Daoy (cell line): ENCODE measurements around the gene TATDN2. TPM values are rescaled to one million over a fixed set of nuclear protein-coding genes. Genes with fewer than 3 reads are reported as not detected.

Source experiments
- DNase-seq: peaks from one replicate; pipeline ENCODE4 v3.0.0-alpha.2; 2015; ENCODE audit warnings: low read depth
- total RNA-seq: library from RNA; depleted of rRNA; stranded (reverse); fragments of >200 nt; shearing (Covaris generic); gene quantifications from 2 replicates; pipeline ENCODE4 v1.2.3, GENCODE V29; 2014; rRNA removed

The TATDN2 gene
- 5.0 and 5.9 TPM in 2 replicates for total RNA-seq

- DNase-seq: peak; percentile 96
These were observed at the start of gene TATDN2 for GRCh38 chr3:10248184-10248983. TATDN2 (plus strand) TSS chr3:10248459; CDS start chr3:10249201, 742 bp downstream.

GRCh38 chr3:10198761-10199649, 49.3 kb upstream of the TATDN2 start:
- peak; percentile 85 for DNase-seq

DNA sequence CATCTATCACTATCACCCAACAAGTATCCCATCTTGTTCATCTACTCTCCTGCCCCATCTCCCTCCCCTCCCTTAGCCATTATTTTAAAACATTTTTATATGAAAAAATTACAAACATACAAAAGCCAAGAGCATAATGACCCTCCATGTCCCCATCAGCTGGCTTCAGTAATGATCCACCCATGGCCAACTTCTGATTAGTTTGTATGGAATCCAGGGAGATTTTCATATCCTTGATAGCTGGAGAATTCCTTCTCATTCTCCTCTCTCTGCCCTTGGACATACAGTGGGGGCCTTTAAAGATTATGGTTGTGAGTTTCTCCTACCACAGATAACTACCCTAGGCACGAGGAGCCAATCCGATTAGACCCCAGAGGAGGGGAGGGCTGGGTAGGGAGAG, 43.3 kb upstream of the TATDN2 start:
- no peak for DNase-seq

- DNase-seq: peak; percentile 92
These were observed 42.7 kb upstream of the TATDN2 start for GRCh38 chr3:10205451-10206165.

GRCh38 chr3:10206166-10206511, 42.1 kb upstream of the TATDN2 start:
- peak; percentile 52 for DNase-seq

- no peak for DNase-seq
These were observed 35.0 kb upstream of the TATDN2 start for GRCh38 chr3:10213156-10213792.

DNA sequence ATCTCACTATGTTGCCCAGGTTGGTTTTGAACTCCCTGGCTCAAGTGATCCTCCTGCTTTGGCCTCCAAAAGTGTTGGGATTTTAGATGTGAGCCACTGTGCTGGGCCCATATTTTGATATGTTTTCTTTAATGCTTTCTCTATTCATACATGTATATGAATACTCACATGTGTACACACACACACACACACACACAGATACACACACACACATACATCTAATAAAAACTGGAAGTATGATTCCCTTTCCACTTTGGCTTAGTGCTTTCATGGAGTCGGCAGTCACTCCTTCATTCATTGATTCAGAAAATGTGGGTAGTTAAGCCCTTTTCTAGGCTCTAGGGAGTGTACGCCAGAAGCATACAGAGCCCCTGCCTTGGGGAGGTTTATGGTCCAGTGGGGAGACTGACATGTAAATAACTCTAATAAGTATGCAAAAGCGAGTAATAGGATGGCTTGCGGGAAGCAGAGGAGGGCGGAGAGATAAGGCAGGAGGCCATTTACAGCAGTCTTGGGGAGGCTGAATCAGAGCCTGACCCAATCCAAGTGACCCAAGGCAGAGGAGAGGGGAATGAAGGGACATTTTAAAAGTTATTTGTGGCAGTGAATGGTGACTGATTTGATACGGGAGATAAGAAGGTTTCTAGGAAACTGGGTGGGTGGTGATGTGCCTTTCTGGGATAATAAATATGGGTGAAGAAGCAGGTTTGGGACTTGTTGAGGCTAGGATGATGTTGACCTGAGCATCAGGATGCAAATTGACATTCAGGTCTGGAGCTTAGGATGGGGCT, 32.5 kb upstream of the TATDN2 start:
- no peak for DNase-seq

DNA sequence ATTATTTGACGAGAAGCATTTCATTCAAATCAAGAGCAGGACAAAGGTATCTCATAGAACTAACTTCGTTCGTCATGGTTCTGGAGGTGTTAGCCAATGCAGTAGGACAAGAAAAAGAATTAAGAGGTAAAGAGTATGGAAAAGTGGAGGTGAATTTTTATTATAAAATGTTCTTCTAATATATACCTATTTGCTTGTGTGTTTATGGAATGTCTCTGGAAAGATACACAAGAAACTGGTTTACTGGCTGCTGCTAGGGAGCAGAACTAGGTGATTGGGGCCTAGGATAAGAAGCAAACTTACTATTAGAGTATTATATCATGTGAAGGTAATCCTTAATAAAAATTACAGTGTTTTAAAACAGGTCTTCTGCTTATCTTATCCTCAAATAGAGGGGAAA, 30.9 kb upstream of the TATDN2 start:
- DNase-seq: no peak

GRCh38 chr3:10219737-10220136, 28.5 kb upstream of the TATDN2 start:
- no peak for DNase-seq

DNA sequence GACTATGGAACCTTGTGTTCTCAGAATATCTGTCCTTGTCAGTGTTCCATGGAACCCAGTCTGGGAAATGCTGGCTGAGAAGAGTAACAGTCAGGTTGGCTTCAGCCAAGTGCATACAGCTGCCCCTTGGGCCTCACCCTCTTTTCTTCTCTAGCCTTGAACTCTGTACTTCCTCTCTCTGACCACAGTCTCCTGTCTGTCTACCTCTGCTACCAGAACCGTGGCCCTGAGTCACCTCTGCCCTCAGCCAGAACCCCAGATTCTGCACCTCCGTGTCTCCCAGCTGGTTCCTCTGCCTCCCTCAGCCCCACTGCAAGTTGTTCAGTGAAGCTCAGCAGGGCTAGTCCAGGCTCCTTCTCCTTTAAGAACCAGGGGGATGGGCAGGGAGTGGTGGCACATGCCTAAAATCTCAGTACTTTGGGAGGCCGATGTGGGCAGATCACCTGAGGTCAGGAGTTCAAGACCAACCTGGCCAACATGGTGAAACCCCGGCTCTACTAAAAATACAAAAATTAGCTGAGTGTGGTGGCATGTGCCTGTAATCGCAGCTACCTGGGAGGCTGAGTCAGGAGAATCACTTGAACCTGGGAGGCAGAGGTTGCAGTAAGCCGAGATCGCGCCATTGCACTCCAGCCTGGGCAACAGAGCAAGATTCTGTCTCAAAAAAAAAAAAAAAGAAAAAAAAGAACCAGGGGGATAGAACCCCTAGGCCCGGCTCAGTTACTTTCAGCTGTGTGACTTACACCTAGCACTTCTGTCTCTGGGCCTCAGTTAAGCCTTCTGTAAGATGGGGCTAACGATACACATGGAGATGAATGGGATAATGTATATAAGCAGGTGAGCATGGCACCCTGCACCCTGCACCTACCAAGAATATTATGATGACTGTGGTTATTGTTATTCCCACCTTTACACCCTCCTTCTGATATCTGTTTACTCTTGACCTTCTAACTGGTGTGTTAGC, 24.3 kb upstream of the TATDN2 start:
- no peak for DNase-seq

DNA sequence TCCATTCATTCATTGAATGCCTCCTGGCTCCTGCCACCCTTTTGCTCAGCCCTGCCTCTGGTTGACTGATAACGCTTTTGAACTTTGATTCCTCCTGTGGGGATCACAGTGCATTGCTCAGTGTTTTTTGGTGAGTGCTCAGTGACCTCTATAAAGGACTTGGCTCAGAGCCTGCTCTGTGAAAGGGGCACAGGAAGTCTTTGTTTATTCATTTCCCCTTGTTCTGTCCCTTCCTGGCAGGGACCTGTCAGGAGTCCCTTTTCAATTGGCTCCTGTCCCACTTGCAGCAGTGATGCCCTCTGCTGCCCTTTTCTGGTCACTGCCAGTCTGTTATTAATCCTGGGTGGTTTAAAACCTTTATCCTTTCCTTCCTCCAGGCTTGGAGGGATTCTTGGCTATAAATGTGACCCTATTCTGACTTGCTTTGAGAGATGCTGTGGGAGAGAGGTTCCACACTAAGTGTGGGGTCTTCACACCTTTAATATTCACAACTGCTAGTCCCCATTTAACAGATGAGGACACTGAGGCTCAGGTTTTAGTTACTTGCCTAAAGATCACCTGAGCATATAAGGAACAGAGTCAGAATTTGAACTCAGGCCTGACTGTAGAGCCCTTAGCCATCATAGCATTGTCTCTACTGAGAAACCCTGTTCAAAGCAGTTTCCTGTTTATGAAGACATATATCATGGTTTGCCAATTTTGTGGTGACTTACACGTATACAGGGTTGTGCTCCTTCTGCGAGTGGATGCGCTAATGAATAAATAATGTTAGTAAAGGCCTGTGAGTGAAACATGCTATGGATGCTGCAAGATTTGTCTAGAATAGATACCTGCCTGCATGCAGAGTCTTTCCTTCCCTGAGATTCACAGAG, 23.2 kb upstream of the TATDN2 start:
- peak; percentile 79 for DNase-seq

GRCh38 chr3:10226293-10226692, 22.0 kb upstream of the TATDN2 start:
- DNase-seq: no peak

- DNase-seq: peak; percentile 69
These were observed 19.9 kb upstream of the TATDN2 start for GRCh38 chr3:10228248-10228950.

DNA sequence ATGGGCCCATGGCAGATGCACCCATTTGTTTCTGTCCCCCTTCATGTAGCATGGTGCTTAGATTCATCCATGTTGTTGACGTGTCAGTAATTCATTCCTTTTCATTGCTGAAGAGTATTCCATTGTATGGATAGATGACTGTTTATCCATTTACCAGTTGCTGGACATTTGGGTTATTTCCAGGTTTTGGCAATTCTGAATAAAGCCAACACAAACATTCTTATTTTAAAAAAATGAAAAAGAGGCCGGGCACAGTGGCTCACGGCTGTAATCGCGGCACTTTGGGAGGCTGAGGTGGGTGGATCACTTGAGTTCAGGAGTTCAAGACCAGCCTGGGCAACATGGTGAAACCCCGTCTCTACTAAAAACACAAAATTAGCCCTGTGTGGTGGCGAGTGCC, 18.7 kb upstream of the TATDN2 start:
- DNase-seq: no peak

DNA sequence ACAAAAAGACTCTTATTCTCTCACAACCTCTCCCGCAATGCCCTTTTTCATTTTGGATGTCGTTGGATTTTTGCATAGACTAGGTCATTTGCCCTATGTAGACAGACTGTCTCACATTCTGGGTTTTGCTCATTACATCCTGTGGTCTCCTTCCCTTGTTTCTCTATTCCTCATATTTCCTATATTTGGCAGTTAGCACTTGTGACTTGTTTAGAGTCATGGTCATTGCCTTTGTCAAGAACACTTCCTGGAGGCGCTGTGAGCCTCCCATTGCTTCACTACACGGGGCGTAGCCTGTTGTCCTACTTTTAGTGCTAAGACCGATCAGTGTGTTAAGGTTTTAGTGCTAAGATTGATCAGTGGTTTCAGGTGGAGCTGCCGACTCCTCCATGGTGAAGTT, 16.1 kb upstream of the TATDN2 start:
- no peak for DNase-seq

- no peak for DNase-seq
These were observed 14.3 kb upstream of the TATDN2 start for GRCh38 chr3:10233988-10234387.

DNA sequence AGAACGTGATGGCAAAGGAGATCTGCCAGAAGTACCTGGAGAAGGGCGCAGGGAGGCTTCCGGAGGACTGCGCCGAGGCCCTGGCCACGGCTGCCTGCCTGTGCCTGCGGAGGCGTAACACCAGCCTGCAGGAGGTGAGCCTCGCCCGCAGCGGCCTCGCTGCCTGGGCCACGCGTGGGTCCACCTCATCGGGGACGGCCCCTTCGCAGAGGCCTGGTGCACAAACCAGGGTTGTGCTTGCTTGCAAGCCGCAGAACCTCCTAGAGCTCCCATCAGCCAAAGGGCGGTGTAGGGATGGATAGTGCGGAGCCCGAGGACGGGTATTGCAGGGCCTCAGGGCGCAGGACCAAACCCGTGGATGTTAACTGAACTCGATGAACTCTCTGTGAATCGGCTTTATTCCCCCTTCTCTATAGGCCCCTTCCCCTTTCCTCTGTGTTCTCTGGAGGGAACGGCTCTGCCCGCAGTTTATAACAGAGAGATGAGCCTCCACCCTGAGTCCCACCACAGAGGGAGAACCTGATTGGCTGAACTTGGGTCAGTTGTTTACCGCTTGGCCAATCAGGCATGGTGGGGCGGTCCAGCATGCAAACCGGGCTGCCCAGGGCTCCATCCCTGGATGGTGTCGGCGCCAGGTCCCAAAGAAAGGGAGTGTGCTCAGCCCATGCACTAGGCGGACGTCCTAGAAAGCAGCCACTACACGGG, 13.6 kb upstream of the TATDN2 start:
- no peak for DNase-seq
